Measurements from ENCODE around the gene AP1S1. TPM values are rescaled to one million over a fixed set of nuclear protein-coding genes. Genes with fewer than 3 reads are reported as not detected.

Gene AP1S1
- total and polyA plus RNA-seq, 2 of the 13 experiments (the other 11 are each of a cell fraction or from before 2014, with no cell fraction given), result 57.5 to 68.1 TPM

- peak; percentile 53 for TF ChIP-seq MED8 (CRISPR knock-in tag; IDR thresholded peaks at IDR 0.05; ENCODE audit: insufficient replicate concordance)
- no peak for TF ChIP-seq ZNF256 (CRISPR knock-in tag; conservative IDR thresholded peaks at IDR 0.05)
- peak; percentile 66 for TF ChIP-seq THAP11 (CRISPR knock-in tag; IDR thresholded peaks at IDR 0.05)
- TF ChIP-seq SATB2 (CRISPR knock-in tag; IDR thresholded peaks at IDR 0.05), result no peak
- TF ChIP-seq ZNF503 (CRISPR knock-in tag; IDR thresholded peaks at IDR 0.05), result peak; percentile 87; the same call in 1 of the 2 replicates
- TF ChIP-seq ARNTL (CRISPR knock-in tag; IDR thresholded peaks at IDR 0.05), result peak; percentile 79
- TF ChIP-seq CBFB (CRISPR knock-in tag; IDR thresholded peaks at IDR 0.05), result 0 out of 2 replicates have a peak, but pooled peaks have one; percentile 47
- TF ChIP-seq TARDBP (CRISPR knock-in tag; IDR thresholded peaks at IDR 0.05), result peak; percentile 80; the same call in 1 of the 2 replicates
- no peak for TF ChIP-seq KDM5B (CRISPR knock-in tag; IDR thresholded peaks at IDR 0.05; ENCODE audit: borderline replicate concordance)
- TF ChIP-seq NFATC3 (CRISPR knock-in tag; IDR thresholded peaks at IDR 0.05), result no peak
- TF ChIP-seq ZNF772 (CRISPR knock-in tag; IDR thresholded peaks at IDR 0.05), result peak; percentile 73; the same call in 1 of the 2 replicates
- TF ChIP-seq TAF1 (CRISPR knock-in tag; IDR thresholded peaks at IDR 0.05), result peak; percentile 64; the same call in 1 of the 2 replicates
- no peak; the same call in 1 of the 2 replicates for TF ChIP-seq PPARG (CRISPR knock-in tag; conservative IDR thresholded peaks at IDR 0.05)
- TF ChIP-seq ZZZ3 (CRISPR knock-in tag; IDR thresholded peaks at IDR 0.05; ENCODE audit: borderline replicate concordance), result peak; percentile 19; the same call in 1 of the 2 replicates
- TF ChIP-seq ZFP36L1 (CRISPR knock-in tag; IDR thresholded peaks at IDR 0.05), result peak; percentile 23; the same call in 1 of the 2 replicates
- TF ChIP-seq IRX3 (CRISPR knock-in tag; IDR thresholded peaks at IDR 0.05; ENCODE audit: borderline replicate concordance, low read depth), result no peak
- TF ChIP-seq CEBPB (IDR thresholded peaks at IDR 0.05; ENCODE audit: borderline replicate concordance, low read depth, low read length), result no peak
- 0 out of 2 replicates have a peak, but pooled peaks have one; percentile 16 for TF ChIP-seq SALL2 (CRISPR knock-in tag; IDR thresholded peaks at IDR 0.05)
These were observed 46.8 kb downstream of the AP1S1 start, which contains the start of gene MOGAT3 (continued) for GRCh38 chr7:101200862-101201599.

Data from HepG2 (cell line).